HG03064 (cell line): ENCODE measurements around the gene TCEAL5.
"Not testable (repeated sequence)": the region's sequence is repeated elsewhere in the genome, so short reads cannot be mapped to it uniquely, and the experiment has no call there.

Experiments used
- ATAC-seq: cut with Tn5 transposase; IDR thresholded peaks from one replicate; pipeline ENCODE4 v1.9.1; 2021; ENCODE audit warnings: low read depth; ENCODE audit not compliant: unreplicated experiment

Gene TCEAL5, protein sequence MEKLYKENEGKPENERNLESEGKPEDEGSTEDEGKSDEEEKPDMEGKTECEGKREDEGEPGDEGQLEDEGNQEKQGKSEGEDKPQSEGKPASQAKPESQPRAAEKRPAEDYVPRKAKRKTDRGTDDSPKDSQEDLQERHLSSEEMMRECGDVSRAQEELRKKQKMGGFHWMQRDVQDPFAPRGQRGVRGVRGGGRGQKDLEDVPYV

DNA sequence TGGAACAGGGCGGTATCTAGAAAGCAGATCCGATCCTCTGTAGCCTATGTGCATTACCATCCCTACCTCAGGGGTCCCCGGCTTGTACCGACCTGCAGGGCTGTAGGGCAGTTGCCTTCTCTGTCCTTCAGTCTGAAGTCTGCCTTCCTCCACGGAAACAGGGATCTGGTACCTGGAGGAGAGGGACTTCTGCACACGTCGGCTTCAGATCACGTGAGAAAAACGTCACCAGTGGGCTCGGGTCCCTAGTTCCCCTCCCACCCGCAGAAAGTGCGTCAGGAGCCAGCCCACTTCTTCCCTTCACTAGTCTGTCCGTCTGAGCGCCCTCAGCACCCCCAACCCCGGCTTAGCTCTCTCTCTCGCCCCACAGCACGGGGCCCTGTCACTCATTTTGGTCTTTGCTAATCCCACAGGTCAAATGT is at the start of gene TCEAL5:
TSS of gene TCEAL5 (minus strand) at position 170 of the 422 bp plus-strand sequence. CDS start 2,187 bp downstream, outside the sequence.
- ATAC-seq: no peak

DNA sequence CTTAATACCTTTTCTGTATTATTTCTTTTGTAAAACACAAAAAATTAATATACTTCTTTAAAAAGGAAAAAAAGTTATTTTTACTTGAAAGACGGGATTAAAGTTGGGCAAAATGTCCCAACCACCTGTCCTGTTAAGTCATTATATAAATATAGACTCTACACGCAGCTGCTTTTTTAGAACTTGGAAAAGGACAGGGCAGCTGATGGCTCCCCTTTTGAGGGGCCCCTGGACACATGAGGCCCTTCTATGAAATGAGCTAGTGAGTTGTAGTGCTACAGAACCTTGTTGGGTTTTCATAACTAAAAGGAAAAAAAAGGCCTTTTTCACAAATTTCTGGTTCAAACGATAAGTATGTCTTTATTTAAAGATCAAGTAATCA is 34.8 kb upstream of the TCEAL5 start:
- no peak for ATAC-seq

- ATAC-seq: peak; percentile 81
These were observed 34.2 kb upstream of the TCEAL5 start, which contains the start of gene BEX2 for GRCh38 chrX:103310555-103311398. Gene BEX2 (minus strand): TSS chrX:103310990. CDS start chrX:103309976, 1,014 bp downstream.

DNA sequence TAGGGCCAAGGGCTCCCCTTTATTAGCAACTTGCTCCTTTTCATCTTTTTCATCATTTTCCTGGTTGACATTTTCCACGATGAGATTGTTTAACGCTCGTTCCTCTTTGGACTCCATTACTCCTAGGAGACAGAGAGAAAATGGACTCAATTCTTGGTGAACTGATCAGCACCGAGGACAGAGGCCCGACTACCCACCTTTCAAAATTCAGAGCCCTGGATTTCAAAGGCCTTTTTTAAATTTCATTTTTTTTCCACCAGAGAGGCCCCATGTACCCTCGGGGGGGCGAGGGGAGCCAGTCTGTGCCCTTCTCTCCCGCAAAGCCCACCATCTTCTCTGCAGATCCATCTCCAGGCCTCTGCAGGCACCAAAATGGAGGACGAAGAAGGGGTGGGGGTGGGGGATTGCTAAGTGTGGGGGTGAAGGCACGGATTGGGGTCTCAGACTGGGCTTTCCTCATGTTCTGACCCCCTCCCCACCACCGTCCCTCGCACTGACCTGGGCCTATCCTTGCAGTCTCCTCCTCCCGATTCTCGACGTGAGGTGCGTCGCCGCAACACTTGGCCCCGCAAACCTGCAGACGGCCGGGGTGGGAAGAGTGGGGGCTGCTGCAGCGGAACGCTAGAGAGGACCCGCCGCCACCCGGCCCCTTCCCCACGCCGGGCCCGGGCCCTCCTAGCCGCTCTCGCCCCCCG is 33.5 kb upstream of the TCEAL5 start:
- no peak for ATAC-seq

GRCh38 chrX:103305666-103306065 is 29.1 kb upstream of the TCEAL5 start:
- not testable (repeated sequence) for ATAC-seq

DNA sequence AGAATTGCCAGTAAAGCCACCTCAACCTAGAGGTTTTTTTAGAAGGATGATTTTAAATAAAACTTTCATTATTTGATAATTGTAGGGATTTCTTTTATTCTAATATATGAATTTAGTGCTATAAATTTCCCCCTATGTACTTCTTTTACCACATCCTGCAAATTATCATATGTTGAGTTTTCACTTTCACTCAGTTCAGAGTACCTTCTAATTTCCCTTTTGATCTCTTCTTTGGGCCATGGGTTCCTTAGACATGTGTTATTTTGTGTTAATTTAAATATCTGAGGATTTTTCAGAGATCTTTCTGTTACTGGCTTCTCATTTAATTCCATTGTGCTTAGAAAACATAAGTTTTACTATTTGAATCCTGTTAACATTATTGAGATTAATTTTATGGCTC is 28.2 kb upstream of the TCEAL5 start:
- ATAC-seq: no peak

- no peak for ATAC-seq
These were observed 16.6 kb upstream of the TCEAL5 start for GRCh38 chrX:103293118-103293517.

- no peak for ATAC-seq
These were observed 3.1 kb upstream of the TCEAL5 start for GRCh38 chrX:103279624-103280023.

GRCh38 chrX:103275947-103276567 is 493 bp downstream of the TCEAL5 start:
- no peak for ATAC-seq

- no peak for ATAC-seq
These were observed 2.3 kb downstream of the TCEAL5 start for GRCh38 chrX:103274284-103274683.

- ATAC-seq: no peak
These were observed 18.3 kb downstream of the TCEAL5 start for GRCh38 chrX:103258275-103258674.

DNA sequence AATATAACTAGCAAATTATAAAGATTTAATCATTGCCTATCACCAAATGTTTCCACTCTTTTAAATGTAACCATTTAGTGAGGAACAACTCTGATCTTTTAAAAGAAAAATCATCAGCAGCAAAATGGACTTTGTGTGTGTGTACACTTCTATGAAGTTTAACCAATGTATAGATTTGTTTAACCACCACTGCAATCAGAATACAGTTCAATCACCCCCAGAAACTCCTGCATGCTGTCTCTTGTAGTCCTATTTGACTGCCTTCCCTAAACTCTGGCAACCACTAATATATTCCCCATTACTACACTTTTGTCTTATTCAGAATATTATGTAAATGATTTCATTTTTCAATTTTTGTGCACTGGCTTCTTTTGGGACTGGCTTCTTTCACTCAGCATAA is 19.9 kb downstream of the TCEAL5 start:
- no peak for ATAC-seq

GRCh38 chrX:103254921-103255493 is 21.5 kb downstream of the TCEAL5 start, which contains the start of gene TCEAL8:
Gene TCEAL8 (minus strand): TSS chrX:103255155. CDS start chrX:103253979, 1,176 bp downstream.
- peak; percentile 97 for ATAC-seq

GRCh38 chrX:103254171-103254824 is 22.3 kb downstream of the TCEAL5 start:
- ATAC-seq: no peak

DNA sequence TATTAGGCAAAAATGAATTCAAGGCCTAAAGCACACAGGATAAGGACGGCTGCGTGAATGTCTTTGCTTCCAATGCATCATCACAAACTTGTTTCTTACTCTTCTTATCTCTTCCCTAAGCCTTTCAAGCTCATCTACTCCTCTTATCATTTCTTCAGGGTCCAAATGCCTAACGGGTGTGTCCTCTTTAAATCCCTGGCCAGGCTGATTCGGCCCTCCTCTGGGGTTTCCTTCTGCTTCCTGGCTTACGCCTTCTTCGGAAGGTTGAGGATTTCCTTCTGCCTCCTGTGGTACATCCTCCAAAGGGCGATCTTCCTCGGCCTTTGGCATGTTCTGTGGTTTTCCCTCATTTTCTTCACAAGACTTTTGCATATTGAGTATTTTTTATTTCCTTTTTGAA is 22.9 kb downstream of the TCEAL5 start:
- no peak for ATAC-seq

DNA sequence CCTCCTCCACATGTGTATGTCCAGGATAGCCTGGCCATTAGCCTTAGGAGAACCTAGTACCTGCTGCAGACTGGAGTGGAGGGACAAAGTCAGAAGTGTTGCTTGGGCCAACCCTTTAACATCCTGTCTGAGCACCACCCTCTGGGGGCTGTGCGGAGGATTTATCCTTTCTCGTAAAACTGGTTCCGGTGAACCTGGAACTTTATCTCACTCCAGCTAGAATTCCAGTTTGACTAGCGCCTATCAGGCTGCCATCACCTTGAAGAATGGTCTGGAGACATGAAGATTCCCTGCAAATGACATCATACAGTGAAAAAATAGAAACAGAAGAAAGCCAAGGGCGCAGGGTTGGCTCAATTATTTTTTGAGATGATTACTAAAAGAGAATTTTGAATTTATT is 25.6 kb downstream of the TCEAL5 start:
- no peak for ATAC-seq

GRCh38 chrX:103249805-103250204 is 26.7 kb downstream of the TCEAL5 start:
- no peak for ATAC-seq

- ATAC-seq: no peak
These were observed 28.0 kb downstream of the TCEAL5 start for GRCh38 chrX:103248553-103248952.

DNA sequence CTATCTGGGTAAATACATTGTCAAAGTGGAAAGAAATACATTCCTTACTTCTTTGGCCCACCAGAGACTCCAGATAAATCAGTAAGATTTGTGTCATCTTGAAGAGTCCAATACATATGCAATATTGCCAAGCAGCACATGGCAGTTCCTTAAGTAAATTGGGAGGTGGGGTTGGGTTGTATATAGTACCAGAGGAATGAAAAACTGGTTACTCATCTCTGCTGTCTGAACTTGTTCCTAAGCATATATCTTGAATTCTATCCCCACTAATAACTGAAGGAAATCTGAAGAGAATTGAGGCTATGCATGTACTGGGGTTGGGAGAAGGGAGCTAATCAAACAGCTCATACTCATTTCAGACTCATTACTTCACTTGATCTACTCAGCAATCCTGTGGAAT is 36.4 kb downstream of the TCEAL5 start:
- no peak for ATAC-seq

GRCh38 chrX:103236296-103236695 is 40.3 kb downstream of the TCEAL5 start:
- no peak for ATAC-seq
